Endothelial cell of umbilical vein (primary cell): ENCODE data around the gene TMC4. TPM values are rescaled to one million over a fixed set of nuclear protein-coding genes. Genes with fewer than 3 reads are reported as not detected.

Source experiments
- BruUV-seq: library from RNA; stranded (reverse); fragments of 400-500 nt; replicated peaks from 2 replicates; lab custom pipeline; 2021; lab: Mats Ljungman, UMichigan
- CTCF ChIA-PET: fragments of 300-600, 350-600 bp; sonication (Branson Sonifier 250); formaldehyde crosslinking; loops from one replicate; lab custom pipeline; 2021; ENCODE audit warnings: antibody characterized with exemption, inconsistent platforms; lab: Charles Lee
- POLR2A ChIA-PET: fragments of 300-600, 350-600 bp; sonication (Branson Sonifier 250); formaldehyde crosslinking; loops from one replicate; lab custom pipeline; 2021; ENCODE audit warnings: antibody characterized with exemption, inconsistent platforms; lab: Charles Lee
- DNase-seq: peaks from one replicate; pipeline ENCODE4 v3.0.0-alpha.2; 2011; ENCODE audit warnings: low read depth, low spot score
- FAIRE-seq: peaks from 2 replicates; lab custom pipeline; 2011; peaks lifted over from hg19 to GRCh38; lab: Jason Lieb, UNC
- H2AFZ ChIP-seq: 2 replicates; pipeline ENCODE4 v1.6.0; 2012; ENCODE audit warnings: low read depth, low read length, control low read depth, inconsistent platforms
- H3K27ac ChIP-seq: 2 replicates; pipeline ENCODE4 v1.5.1; 2011; ENCODE audit warnings: low read depth, mild to moderate bottlenecking, control low read depth, low read length, moderate library complexity; ENCODE audit not compliant: insufficient read depth
- H3K27me3 ChIP-seq, 2 experiments: 2 replicates each; pipeline versions ENCODE4 v1.6.0 to v1.6.1; 2011; ENCODE audit warnings: low read length in 2 of 2, mixed read lengths in 1 of 2; ENCODE audit not compliant: control insufficient read depth in 2 of 2, insufficient read depth in 2 of 2
- H3K36me3 ChIP-seq, 2 experiments: 2 replicates in 1 of 2; 3 replicates in 1 of 2; pipeline ENCODE4 v1.5.1; 2011; ENCODE audit warnings: low read length in 2 of 2, mild to moderate bottlenecking in 1 of 2, moderate library complexity in 1 of 2; ENCODE audit not compliant: control insufficient read depth in 2 of 2, insufficient read depth in 2 of 2; ENCODE audit errors: extremely low read depth in 1 of 2
- H3K4me1 ChIP-seq: 3 replicates; pipeline ENCODE4 v1.5.1; 2011; ENCODE audit warnings: mild to moderate bottlenecking, low read length; ENCODE audit not compliant: control insufficient read depth, insufficient read depth; ENCODE audit errors: extremely low read depth
- H3K4me2 ChIP-seq: 2 replicates; pipeline ENCODE4 v1.6.1; 2011; ENCODE audit warnings: low read length, control low read depth, mixed read lengths; ENCODE audit not compliant: insufficient read depth
- H3K4me3 ChIP-seq, 3 experiments: fragments of 200-600 bp in 1 of 3; sonication (generic), shearing (Covaris generic) in 1 of 3; replicated peaks in 1 of 3; 2 replicates each; pipeline ENCODE4 v1.5.1; 2011 to 2016; ENCODE audit warnings: control low read depth in 3 of 3, low read length in 3 of 3, mild to moderate bottlenecking in 2 of 3, inconsistent platforms in 1 of 3, low read depth in 1 of 3, moderate library complexity in 1 of 3; ENCODE audit not compliant: insufficient read depth in 1 of 3
- H3K79me2 ChIP-seq: 2 replicates; pipeline ENCODE4 v1.6.0; 2012; ENCODE audit warnings: low read length, inconsistent platforms; ENCODE audit not compliant: control insufficient read depth, insufficient read depth
- H3K9ac ChIP-seq: replicated peaks from 2 replicates; pipeline ENCODE3; 2011; ENCODE audit warnings: low read length, control low read depth; ENCODE audit not compliant: insufficient read depth; ENCODE audit errors: extremely low read depth
- H3K9me1 ChIP-seq: replicated peaks from 3 replicates; pipeline ENCODE4 v1.6.0; 2011; ENCODE audit warnings: mild to moderate bottlenecking, low read length; ENCODE audit not compliant: control insufficient read depth, insufficient read depth; ENCODE audit errors: extremely low read depth
- H3K9me3 ChIP-seq: replicated peaks from 2 replicates; pipeline ENCODE4 v1.5.1; 2012; ENCODE audit warnings: low read length, inconsistent platforms; ENCODE audit not compliant: control insufficient read depth, insufficient read depth
- H4K20me1 ChIP-seq: replicated peaks from 2 replicates; pipeline ENCODE3; 2011; ENCODE audit warnings: mild to moderate bottlenecking, low read length; ENCODE audit not compliant: control insufficient read depth, insufficient read depth; ENCODE audit errors: extremely low read depth
- EZH2 ChIP-seq: IDR thresholded peaks from 2 replicates; pipeline ENCODE4 v1.6.1; 2012; ENCODE audit warnings: borderline replicate concordance, low read depth, mild to moderate bottlenecking, moderate library complexity, low read length, inconsistent platforms; ENCODE audit not compliant: severe bottlenecking
- FOS ChIP-seq: IDR thresholded peaks from 2 replicates; pipeline ENCODE4 v1.6.1; 2011; ENCODE audit warnings: mild to moderate bottlenecking, low read length, moderate library complexity, borderline replicate concordance; ENCODE audit not compliant: insufficient read depth
- GATA2 ChIP-seq: IDR thresholded peaks from 2 replicates; pipeline ENCODE4 v1.7.0; 2011; ENCODE audit warnings: low read depth, mild to moderate bottlenecking, moderate library complexity, mixed read lengths, low read length; ENCODE audit not compliant: insufficient read length, insufficient read depth
- POLR2A ChIP-seq: IDR thresholded peaks from 2 replicates; pipeline ENCODE4 v1.6.1; 2012; ENCODE audit warnings: low read depth, mild to moderate bottlenecking, control low read depth, low read length
- POLR2AphosphoS5 ChIP-seq: IDR thresholded peaks from 2 replicates; pipeline ENCODE4 v1.6.1; 2012; ENCODE audit warnings: low read depth, mild to moderate bottlenecking, control low read depth, low read length, moderate library complexity; ENCODE audit not compliant: insufficient read depth
- dilution Hi-C: fragments of 300-500 bp; cut with MboI; formaldehyde crosslinking; loops from one replicate; pipeline ENCODE4 v1.15.0; 2019; ENCODE audit warnings: low sequenced_read_pairs; ENCODE audit not compliant: extremely low pct_ligation_motif_present
- intact Hi-C: fragments of 100-400 bp; cut with micrococcal nuclease; formaldehyde crosslinking; loops from one replicate; pipeline ENCODE4 v1.10.0; 2022
- polyA plus RNA-seq, 4 experiments: library from polyadenylated mRNA; depleted of rRNA in 3 of 4; stranded (reverse) in 3 of 4; unstranded in 1 of 4; fragments of >200 nt; gene quantifications; 2 replicates each; pipeline versions ENCODE4 v1.2.1 to v1.2.3, GENCODE V29; 2011 to 2012; ENCODE audit warnings: missing spikeins in 1 of 4
- total RNA-seq: library from RNA; stranded (reverse); gene quantifications from 2 replicates; pipeline ENCODE4 v1.2.3, GENCODE V29; 2021

Gene TMC4
- total and polyA plus RNA-seq, 2 donors (not counting 3 experiments of a cell fraction or from before 2014, with no cell fraction given) = 0.71 to 1.7 TPM

DNA sequence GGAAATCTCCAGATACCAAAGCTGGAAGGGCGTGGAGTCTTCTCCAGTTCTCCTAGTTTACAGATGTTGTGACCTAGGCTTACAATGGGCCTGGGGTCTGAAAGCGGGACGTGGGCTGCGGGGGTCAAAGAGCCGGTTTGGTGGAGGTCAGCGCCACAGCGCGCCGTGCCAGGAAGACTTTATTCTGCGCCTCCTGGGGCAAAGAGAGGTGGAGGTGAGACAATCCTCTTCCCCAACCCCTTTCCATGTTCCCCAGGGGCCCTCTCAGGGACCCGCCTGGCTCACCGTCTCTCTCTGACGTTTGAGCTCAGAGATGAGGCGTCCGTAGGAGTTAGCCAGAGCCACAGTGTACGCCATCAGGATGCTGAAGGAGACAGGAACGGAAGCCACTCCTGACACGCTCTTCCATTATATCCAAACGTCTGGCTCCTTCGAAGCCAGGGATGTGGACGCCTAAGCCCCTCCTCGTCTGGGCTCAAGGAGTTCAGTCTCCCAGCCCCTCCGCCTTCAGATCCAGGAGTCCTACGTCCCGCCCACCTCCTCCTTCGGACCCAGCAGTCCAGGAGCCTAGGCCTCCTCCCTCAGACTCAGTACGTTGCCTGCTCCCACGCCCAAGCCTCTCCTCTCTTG is 12.7 kb downstream of the TMC4 start:
- no peaks in the 10 kb centered on the region for H3K9me3 ChIP-seq
- peaks cover 0 to 8% of the 10 kb centered on the region in 2 experiments for H3K27me3 ChIP-seq
- dilution Hi-C loops (no loop called here), intact Hi-C loops (loop anchor here (5.0 kb wide), 2 partner anchors 42 to 297 kb away; partner anchors contain the start of gene RPS9)
- peak overlapping the region; percentile 73 for H2AFZ ChIP-seq
- FAIRE-seq (no peak), DNase-seq (peak; percentile 26)
- H3K4me3 ChIP-seq = peak overlapping the region; percentile 39 to 56 (median 54)
- peaks cover 4 to 17% of the 10 kb centered on the region in 2 experiments for H3K36me3 ChIP-seq
- TSS peak; percentile 76 for BruUV-seq
- H3K79me2 ChIP-seq = peaks cover 4% of the 10 kb centered on the region
- ChIA-PET CTCF (interaction anchor here (0.8 to 1.8 kb wide), 9 partner anchors 10 to 1474 kb away, joined by 3 to 8 read pairs (median 4); partner anchors contain the start of genes CNOT3, MBOAT7, TMC4 and TSEN34), POLR2A (interaction anchor here (1.6 kb wide), 1 partner anchor 29 kb away, joined by 4 read pairs; the partner anchor contains the start of gene MBOAT7)
- H3K9ac ChIP-seq = peak overlapping the region; percentile 81
- H4K20me1 ChIP-seq = no peaks in the 10 kb centered on the region
- TF ChIP-seq EZH2 (no peak), POLR2A (no peak), FOS (no peak), POLR2AphosphoS5 (no peak), GATA2 (no peak)
- H3K4me2 ChIP-seq = peak overlapping the region; percentile 67
- H3K27ac ChIP-seq = peak overlapping the region; percentile 71
- H3K9me1 ChIP-seq = no peaks in the 10 kb centered on the region
- peaks cover 18% of the 10 kb centered on the region for H3K4me1 ChIP-seq
